ENCODE results near the gene FGF21. TPM values are rescaled to one million over a fixed set of nuclear protein-coding genes. Genes with fewer than 3 reads are reported as not detected.
"Not testable (repeated sequence)": the region's sequence is repeated elsewhere in the genome, so short reads cannot be mapped to it uniquely, and the experiment has no call there.

Gene FGF21
- polyA plus RNA-seq, 2 of the 4 experiments (the other 2 are of a cell fraction) = 0.06 TPM; not detected in 1

- TF ChIP-seq REST (IDR thresholded peaks at IDR 0.05) = no peak
- no peak for TF ChIP-seq HOXB5 (CRISPR knock-in tag; IDR thresholded peaks at IDR 0.05)
- no peak for TF ChIP-seq ELK1 (IDR thresholded peaks at IDR 0.05; ENCODE audit: low read depth, low read length)
- TF ChIP-seq RARB (CRISPR knock-in tag; IDR thresholded peaks at IDR 0.05) = no peak
These were observed 5.3 kb downstream of the FGF21 start (continued) for GRCh38 chr19:48760504-48761205.

DNA sequence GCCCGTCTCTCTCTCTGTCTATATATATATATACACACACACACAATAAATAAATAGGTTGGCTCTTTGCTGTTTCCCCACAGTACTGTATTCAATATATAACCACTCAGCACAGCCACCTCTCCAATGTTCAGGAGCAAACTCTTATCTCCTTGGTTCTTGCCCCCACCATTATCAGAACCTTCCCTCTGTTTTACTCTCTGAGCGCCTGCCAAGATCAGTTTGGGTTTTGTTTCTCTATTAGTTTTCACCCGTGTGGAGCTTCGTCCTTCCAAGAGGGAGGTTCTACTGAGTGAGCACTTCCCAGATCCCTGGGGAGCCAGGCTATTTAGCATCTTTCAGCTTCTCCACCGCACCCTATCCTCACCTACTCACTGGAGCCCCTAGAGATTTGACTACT is 10.5 kb downstream of the FGF21 start:
- H3K9me3 ChIP-seq; H3K4me2 ChIP-seq; H3K4me3 ChIP-seq; DNase-seq (ENCODE audit: low read depth in 1 of 2, low spot score in 1 of 2); H3K27ac ChIP-seq; POLR2A ChIA-PET; FAIRE-seq; H3K4me1 ChIP-seq: not testable (repeated sequence)
- 42% methylated on average over 5 of the region's 5 CpGs for WGBS (ENCODE audit: missing lambda C conversion rate)
- peak; percentile 26 to 48; a peak in 1 of 6 replicates for ATAC-seq
- CTCF ChIA-PET = interaction anchor here (1.0 to 3.5 kb wide), 7 partner anchors 14 to 206 kb away, joined by 3 to 22 read pairs (median 5); partner anchors contain the start of genes CA11 and HSD17B14

- CTCF ChIA-PET = interaction anchor here (0.6 to 3.5 kb wide), 9 partner anchors 9 to 123 kb away, joined by 3 to 22 read pairs (median 4); partner anchors contain the start of gene CA11
- DNase-seq (ENCODE audit: low read depth in 1 of 2, low spot score in 1 of 2); H3K4me3 ChIP-seq; H3K4me1 ChIP-seq; POLR2A ChIA-PET; H3K9me3 ChIP-seq; H3K27ac ChIP-seq; H3K4me2 ChIP-seq; FAIRE-seq: not testable (repeated sequence)
- ATAC-seq = peak; percentile 60 to 74
- WGBS (ENCODE audit: missing lambda C conversion rate) = 27% methylated on average over 6 of the region's 6 CpGs
These were observed 12.9 kb downstream of the FGF21 start for GRCh38 chr19:48768171-48768753.

- Histone ChIP-seq H3K4me2 (no peak overlapping the region), H3K27ac (no peak overlapping the region), H3K4me1 (0 out of 3 replicates have a peak, but pooled peaks cover 4% of the 10 kb centered on the region), H3K4me3 (no peak overlapping the region), H3K9me3 (no peaks in the 10 kb centered on the region)
- 72% methylated on average over 11 of the region's 11 CpGs for WGBS (ENCODE audit: missing lambda C conversion rate)
- ChIA-PET CTCF (interaction anchor here (1.0 to 3.5 kb wide), 6 partner anchors 19 to 93 kb away, joined by 3 to 22 read pairs (median 6); no protein-coding TSS in a partner anchor), POLR2A (no interaction called here)
- TF ChIP-seq TP53 (CRISPR knock-in tag; IDR thresholded peaks at IDR 0.05) (no peak), POLR2A (IDR thresholded peaks at IDR 0.05; ENCODE audit: low read length) (no peak), PHF8 (IDR thresholded peaks at IDR 0.05; ENCODE audit: borderline replicate concordance, low read depth) (no peak), EP300 (IDR thresholded peaks at IDR 0.05) (no peak), NFE2L2 (conservative IDR thresholded peaks at IDR 0.05; ENCODE audit: low read length) (no peak), FOSL2 (IDR thresholded peaks at IDR 0.05) (no peak), FOSL2 (CRISPR knock-in tag; IDR thresholded peaks at IDR 0.05) (no peak), TFCP2L1 (CRISPR knock-in tag; IDR thresholded peaks at IDR 0.05) (no peak), CHD2 (IDR thresholded peaks at IDR 0.05; ENCODE audit: low read length, partially characterized antibody) (no peak), EHMT2 (IDR thresholded peaks at IDR 0.05; ENCODE audit: low read depth) (no peak), ESRRA (IDR thresholded peaks at IDR 0.05; ENCODE audit: borderline replicate concordance, low read length) (no peak), EHF (CRISPR knock-in tag; IDR thresholded peaks at IDR 0.05) (no peak), HOXB13 (CRISPR knock-in tag; IDR thresholded peaks at IDR 0.05; ENCODE audit: low read depth) (no peak), HOXA7 (CRISPR knock-in tag; IDR thresholded peaks at IDR 0.05) (no peak), JUN (IDR thresholded peaks at IDR 0.05) (no peak)
- TF ChIP-seq, protein P1, sequence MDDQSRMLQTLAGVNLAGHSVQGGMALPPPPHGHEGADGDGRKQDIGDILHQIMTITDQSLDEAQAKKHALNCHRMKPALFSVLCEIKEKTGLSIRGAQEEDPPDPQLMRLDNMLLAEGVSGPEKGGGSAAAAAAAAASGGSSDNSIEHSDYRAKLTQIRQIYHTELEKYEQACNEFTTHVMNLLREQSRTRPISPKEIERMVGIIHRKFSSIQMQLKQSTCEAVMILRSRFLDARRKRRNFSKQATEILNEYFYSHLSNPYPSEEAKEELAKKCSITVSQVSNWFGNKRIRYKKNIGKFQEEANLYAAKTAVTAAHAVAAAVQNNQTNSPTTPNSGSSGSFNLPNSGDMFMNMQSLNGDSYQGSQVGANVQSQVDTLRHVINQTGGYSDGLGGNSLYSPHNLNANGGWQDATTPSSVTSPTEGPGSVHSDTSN (IDR thresholded peaks at IDR 0.05) = no peak
- FAIRE-seq (peak; percentile 72), DNase-seq (ENCODE audit: low read depth in 1 of 2, low spot score in 1 of 2) (no peak), ATAC-seq (no peak)
These were observed 13.8 kb downstream of the FGF21 start for GRCh38 chr19:48768994-48769713.

Data from A549 (cell line).